ENCODE data around the gene RGL1. TPM values are rescaled to one million over a fixed set of nuclear protein-coding genes. Genes with fewer than 3 reads are reported as not detected.

Gene RGL1
- total RNA-seq, 1 experiment from 2014 or later, result 1.3 TPM

GRCh38 chr1:183778568-183779433, 26.1 kb upstream of the RGL1 start:
- H3K27ac ChIP-seq (ENCODE audit: low read depth, low read length), result no peak overlapping the region
- H3K9ac ChIP-seq (ENCODE audit: low read length), result no peak overlapping the region
- no peak for ATAC-seq
- H4K20me1 ChIP-seq (ENCODE audit: insufficient read depth), result no peaks in the 10 kb centered on the region
- ChIA-PET POLR2A (no interaction called here), CTCF (no interaction called here), RAD21 (ENCODE audit: low non-redundant PET in 1 of 2, low total read pairs in 2 of 2, uncharacterized antibody in 2 of 2, unreplicated experiment in 2 of 2) (interaction anchor here in 1 of 2 experiments (0.7 kb wide), 1 partner anchor 459 kb away, joined by 3 read pairs; no protein-coding TSS in a partner anchor)
- intact Hi-C loops (cut with micrococcal nuclease), result no loop called here
- H3K36me3 ChIP-seq (ENCODE audit: control insufficient read depth in 1 of 2, insufficient read depth in 2 of 2, low read length in 2 of 2), result no peaks in the 10 kb centered on the region
- H3K4me1 ChIP-seq (ENCODE audit: control insufficient read depth in 1 of 2, insufficient read depth in 2 of 2, low read length in 2 of 2), result no peaks in the 10 kb centered on the region
- H3K9me2 ChIP-seq (ENCODE audit: insufficient read depth), result no peaks in the 10 kb centered on the region
- H2AFZ ChIP-seq (ENCODE audit: low read depth, low read length, poor library complexity, severe bottlenecking), result no peak overlapping the region
- H3K4me3 ChIP-seq (replicated peaks in 1 of 2; ENCODE audit: low read depth in 1 of 2, low read length in 2 of 2), result no peak overlapping the region
- TF ChIP-seq ZNF274 (IDR thresholded peaks at IDR 0.05; ENCODE audit: low read depth, low read length) (no peak), TCF7L2 (IDR thresholded peaks at IDR 0.05; ENCODE audit: borderline replicate concordance, extremely low read depth, insufficient read depth, insufficient read length) (no peak), SP1 (IDR thresholded peaks at IDR 0.05; ENCODE audit: low read depth) (no peak), EZH2 (IDR thresholded peaks at IDR 0.05) (no peak), POLR2AphosphoS5 (IDR thresholded peaks at IDR 0.05; ENCODE audit: low read depth, low read length) (no peak), ATF3 (IDR thresholded peaks at IDR 0.05) (no peak), POLR2A (IDR thresholded peaks at IDR 0.05; ENCODE audit: borderline replicate concordance, extremely low read depth, insufficient read depth, insufficient read length) (no peak), CBX3 (IDR thresholded peaks at IDR 0.05; ENCODE audit: low read depth) (no peak)
- H3K4me2 ChIP-seq (ENCODE audit: low read length), result no peak overlapping the region
- no peaks in the 10 kb centered on the region; a peak in 1 of 4 replicates for H3K9me3 ChIP-seq (ENCODE audit: control insufficient read depth in 1 of 2, insufficient read depth in 1 of 2, low read depth in 1 of 2, low read length in 2 of 2)
- H3K27me3 ChIP-seq (ENCODE audit: insufficient read depth, low read length), result no peaks in the 10 kb centered on the region
- no peaks in the 10 kb centered on the region for H3K79me2 ChIP-seq (ENCODE audit: insufficient read depth, low read length)
- BruUV-seq (replicated peaks), result no TSS peak
- DNase-seq (ENCODE audit: low read depth, low spot score), result no peak

GRCh38 chr1:183780159-183780558, 24.8 kb upstream of the RGL1 start:
- H3K4me3 ChIP-seq (replicated peaks in 1 of 2; ENCODE audit: low read depth in 1 of 2, low read length in 2 of 2), result no peak overlapping the region
- POLR2A ChIA-PET, result no interaction called here
- RAD21 ChIA-PET (ENCODE audit: low non-redundant PET in 1 of 2, low total read pairs in 2 of 2, uncharacterized antibody in 2 of 2, unreplicated experiment in 2 of 2), result no interaction called here

More at GRCh38 chr1:183780159-183780558, 24.8 kb upstream of the RGL1 start:
- CTCF ChIA-PET, result no interaction called here
- intact Hi-C loops (cut with micrococcal nuclease), result no loop called here
- Histone ChIP-seq H3K27ac (ENCODE audit: low read depth, low read length) (no peak overlapping the region), H3K36me3 (ENCODE audit: control insufficient read depth in 1 of 2, insufficient read depth in 2 of 2, low read length in 2 of 2) (no peaks in the 10 kb centered on the region), H3K27me3 (ENCODE audit: insufficient read depth, low read length) (no peaks in the 10 kb centered on the region), H2AFZ (ENCODE audit: low read depth, low read length, poor library complexity, severe bottlenecking) (no peak overlapping the region), H3K9ac (ENCODE audit: low read length) (no peak overlapping the region), H3K4me2 (ENCODE audit: low read length) (no peak overlapping the region), H3K79me2 (ENCODE audit: insufficient read depth, low read length) (no peaks in the 10 kb centered on the region), H3K9me2 (ENCODE audit: insufficient read depth) (no peaks in the 10 kb centered on the region), H3K9me3 (ENCODE audit: control insufficient read depth in 1 of 2, insufficient read depth in 1 of 2, low read depth in 1 of 2, low read length in 2 of 2) (no peaks in the 10 kb centered on the region; a peak in 1 of 4 replicates), H3K4me1 (ENCODE audit: control insufficient read depth in 1 of 2, insufficient read depth in 2 of 2, low read length in 2 of 2) (no peaks in the 10 kb centered on the region), H4K20me1 (ENCODE audit: insufficient read depth) (no peaks in the 10 kb centered on the region)
- TF ChIP-seq CEBPB (IDR thresholded peaks at IDR 0.05; ENCODE audit: low read depth), result no peak
- TF ChIP-seq SRF (IDR thresholded peaks at IDR 0.05; ENCODE audit: low read depth), result no peak
- TF ChIP-seq MAX (IDR thresholded peaks at IDR 0.05), result no peak
- TF ChIP-seq EGR1 (IDR thresholded peaks at IDR 0.05; ENCODE audit: low read depth), result no peak
- no peak for TF ChIP-seq CTCF (IDR thresholded peaks at IDR 0.05 in 2 of 3, conservative IDR thresholded peaks at IDR 0.05 in 1 of 3; ENCODE audit: borderline replicate concordance in 1 of 3, insufficient read depth in 1 of 3, low read depth in 2 of 3, low read length in 2 of 3)
- DNase-seq (ENCODE audit: low read depth, low spot score), result no peak
- BruUV-seq (replicated peaks), result no TSS peak
- no peak for ATAC-seq
